Stimulated activated naive CD8-positive, alpha-beta T cell treated with anti-CD3 and anti-CD28 coated beads, Interleukin-15, Interleukin-2, amounts not matched to agents 100 ng/mL and 50 ng/mL, for 24 hours (primary cell): ENCODE data around the gene RICTOR.
"Not testable (repeated sequence)": the region's sequence is repeated elsewhere in the genome, so short reads cannot be mapped to it uniquely, and the experiment has no call there.

Experiments used
- H3K27ac Mint-ChIP-seq: one replicate; pipeline ENCODE4 v1.8.0; 2021; ENCODE audit warnings: mild to moderate bottlenecking, mixed read lengths
- H3K27me3 Mint-ChIP-seq: one replicate; pipeline ENCODE4 v1.8.0; 2021; ENCODE audit warnings: mixed read lengths
- H3K36me3 Mint-ChIP-seq: one replicate; pipeline ENCODE4 v1.8.0; 2021; ENCODE audit warnings: low read depth, mixed read lengths
- H3K4me1 Mint-ChIP-seq: one replicate; pipeline ENCODE4 v1.8.0; 2021; ENCODE audit warnings: low read depth, mixed read lengths
- H3K4me3 Mint-ChIP-seq: one replicate; pipeline ENCODE4 v1.8.0; 2021; ENCODE audit warnings: mild to moderate bottlenecking, mixed read lengths
- H3K9me3 Mint-ChIP-seq: one replicate; pipeline ENCODE4 v1.8.0; 2021; ENCODE audit warnings: mixed read lengths

RICTOR gene

GRCh38 chr5:39055027-39055767, 19.0 kb downstream of the RICTOR start:
- Mint-ChIP-seq H3K27ac (no peak overlapping the region), H3K36me3 (peaks cover 24% of the 10 kb centered on the region), H3K4me3 (no peak overlapping the region), H3K4me1 (peaks cover 56% of the 10 kb centered on the region), H3K9me3 (no peaks in the 10 kb centered on the region), H3K27me3 (no peaks in the 10 kb centered on the region)

- Mint-ChIP-seq H3K36me3 (peaks cover 28% of the 10 kb centered on the region), H3K9me3 (no peaks in the 10 kb centered on the region), H3K4me1 (peaks cover 54% of the 10 kb centered on the region)
Measured at GRCh38 chr5:39053189-39053588, 21.0 kb downstream of the RICTOR start.

GRCh38 chr5:39052141-39052540, 22.1 kb downstream of the RICTOR start:
- peaks cover 33% of the 10 kb centered on the region for H3K36me3 Mint-ChIP-seq
- no peak overlapping the region for H3K4me3 Mint-ChIP-seq
- H3K27me3 Mint-ChIP-seq: no peaks in the 10 kb centered on the region
- no peak overlapping the region for H3K27ac Mint-ChIP-seq
- H3K4me1 Mint-ChIP-seq: peaks cover 52% of the 10 kb centered on the region
- H3K9me3 Mint-ChIP-seq: no peaks in the 10 kb centered on the region

More at GRCh38 chr5:39053189-39053588, 21.0 kb downstream of the RICTOR start:
- H3K4me3 Mint-ChIP-seq: no peak overlapping the region
- no peaks in the 10 kb centered on the region for H3K27me3 Mint-ChIP-seq
- H3K27ac Mint-ChIP-seq: no peak overlapping the region

- no peaks in the 10 kb centered on the region for H3K27me3 Mint-ChIP-seq
- no peak overlapping the region for H3K27ac Mint-ChIP-seq
- H3K4me1 Mint-ChIP-seq: peaks cover 46% of the 10 kb centered on the region
- H3K4me3 Mint-ChIP-seq: no peak overlapping the region
- H3K36me3 Mint-ChIP-seq: peaks cover 17% of the 10 kb centered on the region
- no peaks in the 10 kb centered on the region for H3K9me3 Mint-ChIP-seq
Measured at GRCh38 chr5:39049315-39049714, 24.9 kb downstream of the RICTOR start.

- Mint-ChIP-seq H3K27ac (no peak overlapping the region), H3K27me3 (no peaks in the 10 kb centered on the region), H3K36me3 (peaks cover 27% of the 10 kb centered on the region), H3K4me1 (peaks cover 47% of the 10 kb centered on the region), H3K9me3 (peaks cover 6% of the 10 kb centered on the region), H3K4me3 (no peak overlapping the region)
Measured at GRCh38 chr5:39040875-39041274, 33.3 kb downstream of the RICTOR start.

- peaks cover 26% of the 10 kb centered on the region for H3K36me3 Mint-ChIP-seq
- not testable (repeated sequence) for H3K9me3 Mint-ChIP-seq, H3K27ac Mint-ChIP-seq, H3K27me3 Mint-ChIP-seq, H3K4me3 Mint-ChIP-seq
- peaks cover 52% of the 10 kb centered on the region for H3K4me1 Mint-ChIP-seq
Measured at GRCh38 chr5:39034493-39034892, 39.7 kb downstream of the RICTOR start.

GRCh38 chr5:39031041-39031440, 43.2 kb downstream of the RICTOR start:
- Mint-ChIP-seq H3K27me3 (no peaks in the 10 kb centered on the region), H3K27ac (no peak overlapping the region), H3K9me3 (peaks cover 12% of the 10 kb centered on the region), H3K36me3 (peaks cover 46% of the 10 kb centered on the region), H3K4me1 (peaks cover 40% of the 10 kb centered on the region), H3K4me3 (no peak overlapping the region)

GRCh38 chr5:39025456-39025855, 48.7 kb downstream of the RICTOR start:
- no peaks in the 10 kb centered on the region for H3K27me3 Mint-ChIP-seq
- peaks cover 38% of the 10 kb centered on the region for H3K4me1 Mint-ChIP-seq
- peaks cover 7% of the 10 kb centered on the region for H3K9me3 Mint-ChIP-seq
- no peak overlapping the region for H3K27ac Mint-ChIP-seq
- peaks cover 42% of the 10 kb centered on the region for H3K36me3 Mint-ChIP-seq
- H3K4me3 Mint-ChIP-seq: no peak overlapping the region

- Mint-ChIP-seq H3K36me3 (peaks cover 41% of the 10 kb centered on the region), H3K4me3 (no peak overlapping the region), H3K4me1 (peaks cover 38% of the 10 kb centered on the region), H3K27ac (no peak overlapping the region), H3K9me3 (peaks cover 7% of the 10 kb centered on the region), H3K27me3 (no peaks in the 10 kb centered on the region)
Measured at GRCh38 chr5:39024884-39025283, 49.3 kb downstream of the RICTOR start.

GRCh38 chr5:39024005-39024404, 50.2 kb downstream of the RICTOR start:
- H3K4me1 Mint-ChIP-seq: peaks cover 46% of the 10 kb centered on the region
- H3K27ac Mint-ChIP-seq: no peak overlapping the region
- H3K27me3 Mint-ChIP-seq: no peaks in the 10 kb centered on the region
- H3K4me3 Mint-ChIP-seq: no peak overlapping the region
- peaks cover 7% of the 10 kb centered on the region for H3K9me3 Mint-ChIP-seq
- H3K36me3 Mint-ChIP-seq: peaks cover 43% of the 10 kb centered on the region

- no peaks in the 10 kb centered on the region for H3K27me3 Mint-ChIP-seq
- peaks cover 4% of the 10 kb centered on the region for H3K9me3 Mint-ChIP-seq
- H3K4me3 Mint-ChIP-seq: no peak overlapping the region
- no peak overlapping the region for H3K27ac Mint-ChIP-seq
- H3K36me3 Mint-ChIP-seq: peaks cover 44% of the 10 kb centered on the region
- peaks cover 47% of the 10 kb centered on the region for H3K4me1 Mint-ChIP-seq
Measured at GRCh38 chr5:39023121-39023520, 51.1 kb downstream of the RICTOR start.

- Mint-ChIP-seq H3K36me3 (peaks cover 47% of the 10 kb centered on the region), H3K4me3 (no peak overlapping the region), H3K9me3 (no peaks in the 10 kb centered on the region), H3K27ac (no peak overlapping the region), H3K27me3 (no peaks in the 10 kb centered on the region), H3K4me1 (peaks cover 50% of the 10 kb centered on the region)
Measured at GRCh38 chr5:39022151-39022550, 52.0 kb downstream of the RICTOR start.

- H3K27me3 Mint-ChIP-seq: no peaks in the 10 kb centered on the region
- no peak overlapping the region for H3K4me3 Mint-ChIP-seq
- H3K9me3 Mint-ChIP-seq: no peaks in the 10 kb centered on the region
- no peak overlapping the region for H3K27ac Mint-ChIP-seq
- peaks cover 56% of the 10 kb centered on the region for H3K4me1 Mint-ChIP-seq
- peaks cover 48% of the 10 kb centered on the region for H3K36me3 Mint-ChIP-seq
Measured at GRCh38 chr5:39021413-39021812, 52.8 kb downstream of the RICTOR start.

- H3K4me1 Mint-ChIP-seq: peaks cover 65% of the 10 kb centered on the region
Measured at GRCh38 chr5:39020458-39020857, 53.7 kb downstream of the RICTOR start.

GRCh38 chr5:39019254-39019653, 54.9 kb downstream of the RICTOR start:
- no peak overlapping the region for H3K27ac Mint-ChIP-seq
- peaks cover 49% of the 10 kb centered on the region for H3K36me3 Mint-ChIP-seq
- H3K4me3 Mint-ChIP-seq: no peak overlapping the region
- peaks cover 57% of the 10 kb centered on the region for H3K4me1 Mint-ChIP-seq
- no peaks in the 10 kb centered on the region for H3K27me3 Mint-ChIP-seq
- H3K9me3 Mint-ChIP-seq: no peaks in the 10 kb centered on the region

More at GRCh38 chr5:39020458-39020857, 53.7 kb downstream of the RICTOR start:
- Mint-ChIP-seq H3K9me3 (no peaks in the 10 kb centered on the region), H3K4me3 (no peak overlapping the region), H3K27me3 (no peaks in the 10 kb centered on the region), H3K36me3 (peaks cover 48% of the 10 kb centered on the region), H3K27ac (no peak overlapping the region)

- peaks cover 3% of the 10 kb centered on the region for H3K9me3 Mint-ChIP-seq
- H3K27me3 Mint-ChIP-seq: no peaks in the 10 kb centered on the region
- peaks cover 59% of the 10 kb centered on the region for H3K36me3 Mint-ChIP-seq
- H3K27ac Mint-ChIP-seq: no peak overlapping the region
- H3K4me3 Mint-ChIP-seq: no peak overlapping the region
- H3K4me1 Mint-ChIP-seq: peaks cover 45% of the 10 kb centered on the region
Measured at GRCh38 chr5:39017504-39017903, 56.7 kb downstream of the RICTOR start.
